Lower leg skin (tissue), 4 donors: ENCODE measurements around the gene TNFAIP8. TPM values are rescaled to one million over a fixed set of nuclear protein-coding genes. Genes with fewer than 3 reads are reported as not detected.
A peak's percentile ranks its signal among the peaks of the same experiment; 100 is the strongest.

Experiments
- DNase-seq, 2 donors: peaks; one replicate each; pipeline ENCODE4 v3.0.0-alpha.2; 2019; ENCODE audit warnings: low spot score in 2 of 2
- H3K4me3 ChIP-seq: fragments of 200-600 bp; sonication (generic); 2 replicates; pipeline ENCODE4 v1.5.1; 2017; ENCODE audit warnings: mild to moderate bottlenecking, low read depth; ENCODE audit not compliant: poor library complexity, severe bottlenecking
- POLR2A ChIP-seq, 2 donors: fragments of 450-650 bp; IDR thresholded peaks; one replicate each; pipeline ENCODE4 v1.6.1; 2016 to 2017; ENCODE audit warnings: antibody characterized with exemption in 2 of 2, mild to moderate bottlenecking in 1 of 2, moderate library complexity in 1 of 2
- WGBS, 2 donors: methylation state at CpG; one replicate each; pipeline ENCODE4 v1.1.5; 2018; 5-methylcytosine and 5-hydroxymethylcytosine counted together
- intact Hi-C: fragments of 100-400 bp; cut with DNase I; formaldehyde crosslinking; loops from one replicate; pipeline ENCODE4 v1.15.0; 2023; ENCODE audit warnings: low total_unique reads
- total RNA-seq, 4 donors: library from RNA; depleted of rRNA; stranded (reverse); fragments of >200 nt; gene quantifications; one replicate each; pipeline ENCODE4 v1.1.0, GENCODE V29; 2016
- TF ChIP-seq, protein P1 (sequence below), 3 donors: fragments of 450-650 bp; IDR thresholded peaks; one replicate each; pipeline ENCODE4 v1.5.1; 2016; ENCODE audit warnings: antibody characterized with exemption in 3 of 3, mild to moderate bottlenecking in 3 of 3, moderate library complexity in 2 of 3

Gene TNFAIP8
- total RNA-seq, 4 donors from 2014 or later, result 52.0 to 61.2 (median 54.7) TPM

DNA sequence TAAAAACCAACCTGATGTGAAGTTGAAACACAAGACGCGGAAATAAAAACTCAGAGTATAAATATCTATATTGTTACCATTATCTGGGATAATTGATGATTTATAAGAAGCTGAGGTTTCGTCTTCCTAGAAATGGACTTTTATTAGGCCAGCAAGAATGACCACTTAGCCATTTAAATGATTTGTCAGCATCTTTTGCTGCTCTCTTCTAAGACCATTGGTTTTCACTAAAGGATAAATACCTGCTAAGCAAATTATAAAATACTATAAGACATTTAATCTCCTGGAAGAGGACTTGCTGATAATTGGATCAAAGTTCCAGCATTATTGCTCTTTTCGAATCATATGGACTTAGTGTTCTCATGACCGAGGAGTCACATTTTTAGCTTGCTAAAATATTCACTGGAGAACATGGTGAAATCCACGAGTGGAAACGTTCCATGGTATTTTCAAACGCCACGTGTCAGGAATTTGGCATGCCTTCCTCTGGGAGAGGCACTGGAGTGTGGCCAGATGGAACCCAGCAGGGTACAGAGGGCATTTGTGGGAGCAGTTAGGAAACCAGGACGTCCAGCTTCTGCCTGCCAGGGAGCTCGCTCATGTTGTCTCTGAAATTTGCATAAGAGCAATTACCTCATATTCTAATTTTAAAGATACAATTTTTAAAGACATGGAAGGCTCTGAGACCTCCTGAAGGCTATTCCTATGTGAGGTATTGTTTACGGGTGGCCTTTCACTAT is 43.1 kb downstream of the TNFAIP8 start:
- intact Hi-C loops, result no loop called here
- H3K4me3 ChIP-seq, result no peak overlapping the region
- 31 to 41% methylated on average over 12 of the region's 12 CpGs for WGBS, 2 donors
- peak; percentile 75 to 96 for DNase-seq
- TF ChIP-seq, protein P1, sequence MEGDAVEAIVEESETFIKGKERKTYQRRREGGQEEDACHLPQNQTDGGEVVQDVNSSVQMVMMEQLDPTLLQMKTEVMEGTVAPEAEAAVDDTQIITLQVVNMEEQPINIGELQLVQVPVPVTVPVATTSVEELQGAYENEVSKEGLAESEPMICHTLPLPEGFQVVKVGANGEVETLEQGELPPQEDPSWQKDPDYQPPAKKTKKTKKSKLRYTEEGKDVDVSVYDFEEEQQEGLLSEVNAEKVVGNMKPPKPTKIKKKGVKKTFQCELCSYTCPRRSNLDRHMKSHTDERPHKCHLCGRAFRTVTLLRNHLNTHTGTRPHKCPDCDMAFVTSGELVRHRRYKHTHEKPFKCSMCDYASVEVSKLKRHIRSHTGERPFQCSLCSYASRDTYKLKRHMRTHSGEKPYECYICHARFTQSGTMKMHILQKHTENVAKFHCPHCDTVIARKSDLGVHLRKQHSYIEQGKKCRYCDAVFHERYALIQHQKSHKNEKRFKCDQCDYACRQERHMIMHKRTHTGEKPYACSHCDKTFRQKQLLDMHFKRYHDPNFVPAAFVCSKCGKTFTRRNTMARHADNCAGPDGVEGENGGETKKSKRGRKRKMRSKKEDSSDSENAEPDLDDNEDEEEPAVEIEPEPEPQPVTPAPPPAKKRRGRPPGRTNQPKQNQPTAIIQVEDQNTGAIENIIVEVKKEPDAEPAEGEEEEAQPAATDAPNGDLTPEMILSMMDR (IDR thresholded peaks at IDR 0.05), result no peak
- no peak for TF ChIP-seq POLR2A (IDR thresholded peaks at IDR 0.05)

DNA sequence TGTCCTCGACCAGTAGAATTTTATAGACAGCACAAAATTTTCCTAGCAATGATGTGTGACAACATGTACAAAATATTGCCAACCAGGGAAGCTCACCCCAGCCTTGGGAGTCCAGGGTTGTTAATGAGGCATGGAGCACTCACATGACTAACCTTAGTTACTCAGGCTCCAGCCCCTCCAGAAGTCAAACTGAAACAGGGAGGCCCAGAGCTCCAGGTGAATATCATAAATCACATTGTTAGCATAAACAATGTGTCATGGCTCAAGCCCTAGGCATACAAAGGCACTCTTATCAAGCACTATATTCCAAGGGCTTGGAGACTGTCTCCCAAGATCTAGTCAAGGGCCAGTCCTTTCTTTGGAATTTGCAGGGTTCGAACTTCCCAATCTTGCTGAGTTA is 44.4 kb downstream of the TNFAIP8 start:
- intact Hi-C loops, result loop anchor here (10.0 kb wide), 1 partner anchor 55 kb away; no protein-coding TSS in a partner anchor
- no peak for DNase-seq
- 55 to 57% methylated on average over 2 of the region's 2 CpGs for WGBS, 2 donors

DNA sequence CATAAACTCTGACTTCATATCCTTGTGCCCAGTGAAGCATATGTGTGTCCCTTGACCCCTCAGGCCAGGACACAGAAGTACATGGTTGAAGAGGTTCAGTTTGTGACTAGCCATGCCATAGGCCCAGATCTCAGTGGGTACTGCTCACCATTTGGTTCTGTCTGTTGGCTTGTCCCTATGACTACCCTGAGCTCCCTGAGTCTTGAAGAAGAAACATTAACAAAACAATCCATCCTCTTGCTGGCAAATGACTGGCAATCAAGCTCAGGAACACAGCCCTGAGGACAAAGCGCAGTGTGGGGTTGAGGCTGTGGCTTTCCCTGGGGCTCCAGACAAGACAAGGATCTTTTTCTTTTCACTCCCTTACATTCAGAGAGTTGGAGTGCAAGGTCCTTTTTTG is 46.3 kb downstream of the TNFAIP8 start:
- TF ChIP-seq, protein P1 (IDR thresholded peaks at IDR 0.05), result no peak
- no peak for TF ChIP-seq POLR2A (IDR thresholded peaks at IDR 0.05)
- intact Hi-C loops, result loop anchor here (10.0 kb wide), 1 partner anchor 57 kb away; no protein-coding TSS in a partner anchor
- 81 to 91% methylated on average over 1 of the region's 1 CpG for WGBS, 2 donors
- DNase-seq, result no peak
- H3K4me3 ChIP-seq, result no peak overlapping the region

More for the DNA sequence above, 44.4 kb downstream of the TNFAIP8 start:
- TF ChIP-seq, protein P1 (IDR thresholded peaks at IDR 0.05), result no peak
- TF ChIP-seq POLR2A (IDR thresholded peaks at IDR 0.05), result no peak
- no peak overlapping the region for H3K4me3 ChIP-seq

DNA sequence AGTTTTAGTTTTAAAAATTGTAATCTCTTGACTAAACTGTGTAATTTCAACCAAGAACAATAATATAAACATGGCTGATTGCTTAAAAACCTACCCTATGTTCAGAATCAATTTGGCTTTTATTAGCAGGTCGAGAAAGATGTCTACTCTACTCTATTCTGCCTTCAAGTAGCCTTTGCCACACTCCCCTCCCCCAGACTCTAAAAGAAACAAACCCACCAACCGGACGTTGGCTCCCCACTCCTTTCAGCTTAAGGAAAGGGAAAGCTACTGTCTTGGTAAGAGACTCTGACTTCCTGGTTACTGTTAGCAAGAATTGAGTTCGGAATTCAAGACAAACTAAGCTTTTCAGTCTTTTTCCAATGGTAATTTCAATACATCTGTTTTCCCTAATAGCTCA is 46.7 kb downstream of the TNFAIP8 start:
- 65 to 68% methylated on average over 4 of the region's 4 CpGs for WGBS, 2 donors
- no peak for DNase-seq
- H3K4me3 ChIP-seq, result no peak overlapping the region
- intact Hi-C loops, result loop anchor here (10.0 kb wide), 1 partner anchor 58 kb away; no protein-coding TSS in a partner anchor
- TF ChIP-seq, protein P1 (IDR thresholded peaks at IDR 0.05), result no peak
- no peak for TF ChIP-seq POLR2A (IDR thresholded peaks at IDR 0.05)

DNA sequence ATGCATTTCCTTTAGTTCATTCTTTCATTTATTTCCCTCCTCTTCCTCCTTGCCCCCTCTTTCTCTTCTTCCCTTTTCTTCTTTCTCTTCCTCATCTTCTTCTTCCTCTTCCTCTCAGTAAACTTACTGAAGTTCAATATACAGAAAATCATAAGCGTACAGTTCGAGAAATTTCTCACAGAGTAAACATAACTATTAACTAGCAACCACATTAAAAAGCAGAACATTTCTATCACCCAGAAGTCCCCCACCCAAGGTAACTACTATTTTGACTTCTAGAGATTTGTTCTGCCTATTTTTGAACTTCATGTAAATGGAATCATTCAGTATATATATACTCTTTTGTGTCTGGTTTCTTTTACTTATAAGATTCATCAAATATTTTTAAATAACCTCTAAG is 48.2 kb downstream of the TNFAIP8 start:
- WGBS, 2 donors, result 88 to 91% methylated on average over 2 of the region's 2 CpGs
- intact Hi-C loops, result loop anchor here (10.0 kb wide), 1 partner anchor 59 kb away; no protein-coding TSS in a partner anchor
- H3K4me3 ChIP-seq, result no peak overlapping the region

More for the DNA sequence above, 48.2 kb downstream of the TNFAIP8 start:
- no peak for TF ChIP-seq POLR2A (IDR thresholded peaks at IDR 0.05)
- TF ChIP-seq, protein P1 (IDR thresholded peaks at IDR 0.05), result no peak
- no peak for DNase-seq
